NOMO-1 (cell line): ENCODE measurements around the gene DYNAP.

ENCODE experiments used
- DNase-seq, 2 experiments: peaks; one replicate each; lab custom pipeline; 2025; ENCODE audit not compliant: unreplicated experiment in 2 of 2; lab: John Stamatoyannopoulos, UW

DYNAP gene, protein sequence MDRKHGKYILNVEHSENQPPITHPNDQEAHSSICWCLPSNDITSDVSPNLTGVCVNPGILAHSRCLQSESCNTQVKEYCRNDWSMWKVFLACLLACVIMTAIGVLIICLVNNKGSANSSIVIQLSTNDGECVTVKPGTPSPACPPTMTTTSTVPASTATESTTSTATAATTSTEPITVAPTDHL

DNA sequence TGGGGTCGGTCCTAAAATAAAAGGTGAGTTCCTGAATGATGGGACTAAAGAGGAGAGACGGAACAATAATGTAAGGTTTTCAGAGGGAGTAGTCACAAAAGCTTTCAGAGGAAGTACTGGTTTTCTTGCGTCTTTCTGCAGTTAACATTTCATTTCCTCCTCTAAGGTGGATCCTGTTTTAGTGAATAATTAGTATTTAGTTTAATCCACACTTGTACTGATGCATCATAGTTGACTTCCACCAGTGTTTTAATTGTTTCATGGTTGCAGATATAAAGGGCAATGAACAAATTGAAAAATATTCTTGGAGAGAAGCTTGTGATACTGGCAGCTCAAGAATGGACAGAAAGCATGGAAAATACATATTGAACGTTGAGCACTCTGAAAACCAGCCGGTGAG lies at the start of gene DYNAP:
DYNAP (plus strand) TSS at position 301 of the 400 bp plus-strand sequence; CDS start at position 339, 38 bp downstream.
- DNase-seq, result no peak

DNA sequence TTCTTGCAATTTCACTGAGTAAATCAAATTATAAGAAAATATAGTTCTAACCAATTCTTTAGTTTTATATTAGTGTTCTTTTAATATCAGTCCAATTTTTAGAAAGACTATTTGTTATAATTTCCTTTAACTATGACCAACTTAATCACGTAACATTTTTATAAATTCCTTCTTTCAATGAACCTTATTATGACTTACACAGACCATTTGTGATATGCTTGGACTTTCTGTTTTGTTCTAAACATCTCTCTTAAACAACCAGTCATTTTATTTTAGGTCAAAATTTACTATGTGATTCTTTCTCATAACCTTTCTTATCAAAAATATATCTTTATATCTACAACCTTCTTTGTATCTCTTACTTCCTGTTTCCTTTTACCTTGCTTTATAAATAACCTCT lies 39.5 kb upstream of the DYNAP start:
- DNase-seq, result no peak

DNA sequence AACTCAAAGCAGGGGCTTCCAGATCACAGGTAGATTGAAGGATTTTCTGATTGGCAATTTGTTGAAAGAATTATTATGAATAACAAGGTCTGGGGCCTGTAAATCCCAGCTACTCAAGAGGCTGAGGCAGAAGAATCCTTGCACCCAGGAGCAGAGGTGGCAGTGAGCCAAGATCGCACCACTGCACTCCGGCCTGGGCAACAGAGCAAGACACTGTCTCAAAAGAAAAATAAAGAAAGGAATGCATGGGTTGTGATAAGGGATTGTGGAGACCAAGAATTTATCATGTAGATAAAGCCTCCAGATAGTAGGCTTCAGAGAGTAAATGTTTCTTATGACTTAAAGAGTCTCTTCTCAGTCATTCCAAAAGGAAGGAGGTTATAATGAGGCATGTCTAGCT lies 35.8 kb upstream of the DYNAP start:
- no peak for DNase-seq

DNA sequence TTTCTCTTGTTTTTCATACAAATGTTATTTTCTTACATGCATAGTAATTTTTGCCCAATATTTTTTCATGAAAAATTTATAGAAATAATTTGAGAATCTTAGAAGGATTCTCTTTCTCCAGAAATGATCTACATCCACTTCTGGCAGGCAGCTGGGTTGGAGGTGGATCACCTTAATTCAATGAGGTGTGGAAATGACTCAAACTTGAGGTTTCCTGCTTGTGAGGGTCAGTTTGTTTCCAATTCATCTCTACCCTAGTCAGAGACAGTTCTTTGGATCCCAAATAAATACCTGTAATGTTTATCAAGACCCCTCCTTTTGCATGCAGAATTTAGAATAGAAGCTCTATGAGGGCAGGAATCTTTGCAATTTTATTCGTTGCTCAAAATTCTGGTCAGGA lies 35.0 kb upstream of the DYNAP start:
- DNase-seq, result no peak

DNA sequence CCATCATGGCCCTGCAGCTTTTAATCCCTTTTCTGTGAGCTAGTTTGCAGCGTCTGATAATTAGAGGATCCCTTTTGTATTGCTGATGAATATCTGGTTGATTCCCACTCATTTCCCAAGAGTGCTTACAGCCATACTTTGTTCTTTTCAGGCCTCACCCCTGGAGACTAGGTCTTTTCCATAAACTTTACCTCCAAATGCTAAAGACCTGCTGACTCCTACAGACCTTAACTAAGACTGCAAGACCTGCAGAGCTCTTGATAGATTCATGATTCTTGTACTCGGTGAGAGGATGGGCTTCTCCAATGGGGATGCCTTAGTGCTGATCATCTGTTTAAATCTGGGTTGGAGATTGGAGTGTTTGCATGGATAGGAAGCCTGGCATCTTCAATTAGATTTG lies 33.1 kb upstream of the DYNAP start:
- no peak for DNase-seq

DNA sequence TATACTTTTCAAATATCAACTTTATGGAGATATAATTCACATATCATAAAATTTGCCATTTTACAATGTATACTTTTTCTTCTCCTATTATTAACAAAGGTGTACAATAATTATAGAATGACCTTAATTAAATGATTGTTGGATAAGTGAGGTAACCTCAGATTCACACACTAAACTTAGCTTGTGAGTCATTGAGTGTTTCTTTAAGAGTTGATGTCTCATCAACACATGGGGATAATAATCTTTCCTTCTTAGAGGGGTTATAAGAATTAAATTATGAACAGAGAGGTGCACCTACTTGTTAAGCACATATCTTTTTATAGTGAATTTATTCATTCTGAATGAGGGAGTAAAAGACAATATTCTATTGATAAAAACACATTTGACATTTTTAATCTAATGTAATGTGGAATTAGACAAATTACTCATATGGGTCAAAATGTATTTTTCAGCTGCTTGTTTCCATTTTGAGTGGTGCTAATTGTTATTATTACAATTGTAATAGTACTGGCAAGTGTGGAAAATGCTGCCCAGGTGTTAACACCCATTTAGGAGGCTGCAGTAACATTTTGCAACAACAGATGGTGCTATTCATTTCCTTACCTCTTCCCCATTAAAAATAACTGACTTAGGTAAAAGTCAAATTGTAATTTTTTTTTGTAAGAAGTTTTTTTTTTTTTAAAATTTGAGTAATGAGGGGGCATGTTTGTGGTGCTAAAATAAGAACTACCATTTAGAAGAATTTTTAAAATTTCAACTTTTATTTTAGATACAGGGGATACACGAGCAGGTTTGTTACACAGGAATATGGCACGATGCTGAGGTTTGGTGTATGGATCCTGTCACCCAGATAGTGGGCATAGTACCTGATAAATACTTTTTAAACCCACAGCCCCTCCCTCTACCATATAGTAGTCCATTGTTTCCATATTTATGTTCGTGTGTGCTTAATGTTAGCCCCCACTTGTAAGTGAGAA lies 32.1 kb upstream of the DYNAP start:
- no peak for DNase-seq

DNA sequence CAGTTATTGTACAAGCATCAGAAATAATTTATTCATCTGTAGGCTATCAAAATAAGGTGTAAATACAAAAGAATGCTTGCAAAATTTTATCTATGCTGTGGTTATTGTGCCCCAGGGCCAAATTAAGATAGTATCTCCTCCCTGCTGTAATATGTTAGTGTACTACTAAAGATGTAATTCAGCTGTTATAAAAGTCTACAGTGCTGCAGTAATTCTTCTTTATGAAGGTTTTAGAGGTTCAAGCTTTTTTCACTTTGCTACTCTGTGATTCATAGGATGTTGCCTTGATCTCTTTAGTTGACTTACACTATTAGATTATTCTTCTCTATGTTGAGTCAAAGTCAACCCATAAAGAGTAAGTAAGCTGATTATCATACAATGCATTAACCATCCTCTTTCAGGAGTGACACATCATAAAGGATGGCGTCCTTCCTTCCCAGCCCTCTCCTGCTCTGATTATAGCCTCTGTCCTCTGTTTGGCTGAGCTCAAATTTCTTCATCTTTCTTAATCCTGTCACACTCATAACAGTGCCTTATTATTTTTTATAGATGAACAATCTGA lies 29.3 kb upstream of the DYNAP start:
- no peak for DNase-seq

DNA sequence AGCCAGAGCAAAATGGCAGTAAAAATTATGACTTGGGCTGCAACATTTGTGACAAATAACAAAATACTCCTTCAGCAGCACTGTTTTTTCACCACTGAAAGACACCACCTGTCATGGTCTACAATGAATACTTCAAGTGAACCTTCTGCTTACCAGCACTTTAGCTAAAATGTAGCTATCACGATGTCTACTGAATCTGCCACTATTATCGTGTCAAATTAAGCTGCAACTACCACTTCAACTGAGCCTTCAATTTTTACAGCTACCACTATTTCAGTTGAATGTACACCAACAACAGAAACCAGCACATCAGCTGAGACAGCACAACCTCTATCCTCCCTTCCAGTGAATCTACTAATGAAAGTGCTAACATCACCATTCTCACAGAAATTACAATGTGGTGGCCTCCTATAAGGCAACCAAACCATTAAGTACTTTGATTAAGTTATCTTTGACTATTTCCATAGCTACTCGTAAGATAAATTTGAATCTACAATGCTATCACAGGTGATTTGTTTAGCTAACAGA lies 10.8 kb upstream of the DYNAP start:
- no peak for DNase-seq

DNA sequence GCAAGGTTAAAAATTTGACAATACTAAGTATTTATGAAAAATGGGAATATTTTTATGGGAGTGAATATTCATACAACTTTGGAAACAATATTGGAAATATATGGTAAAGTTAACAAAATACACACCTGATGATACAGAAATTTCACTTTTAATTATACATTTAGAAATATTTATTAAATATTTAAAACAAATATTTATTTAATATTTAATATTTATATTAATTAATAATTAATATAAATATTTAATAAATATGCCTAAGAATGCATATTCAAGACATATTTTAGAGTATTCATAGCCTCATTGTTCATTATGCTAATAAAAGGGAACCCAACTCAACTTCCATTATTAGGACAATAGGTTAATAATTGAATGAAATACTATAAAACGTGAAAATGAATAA lies 7.0 kb upstream of the DYNAP start:
- no peak for DNase-seq

DNA sequence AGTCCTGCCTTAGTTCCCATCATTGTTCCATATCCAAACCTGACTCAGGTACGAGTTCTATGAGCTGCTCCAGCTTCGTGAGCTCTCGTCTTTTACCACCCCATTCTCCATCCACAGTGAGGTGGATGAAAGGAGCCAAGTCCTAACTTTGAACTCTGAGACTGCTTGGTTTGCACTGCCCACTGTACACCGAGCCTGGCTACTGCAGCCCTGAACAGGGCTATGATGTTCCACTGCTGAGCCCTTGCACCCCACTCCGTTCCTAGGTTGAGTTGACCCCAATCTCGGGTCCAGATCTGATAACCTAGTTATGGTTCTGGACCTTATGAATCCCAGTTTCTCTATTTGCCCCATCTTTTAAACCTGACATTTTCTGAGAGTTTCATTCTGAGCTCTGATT lies 5.3 kb upstream of the DYNAP start:
- DNase-seq, result no peak

DNA sequence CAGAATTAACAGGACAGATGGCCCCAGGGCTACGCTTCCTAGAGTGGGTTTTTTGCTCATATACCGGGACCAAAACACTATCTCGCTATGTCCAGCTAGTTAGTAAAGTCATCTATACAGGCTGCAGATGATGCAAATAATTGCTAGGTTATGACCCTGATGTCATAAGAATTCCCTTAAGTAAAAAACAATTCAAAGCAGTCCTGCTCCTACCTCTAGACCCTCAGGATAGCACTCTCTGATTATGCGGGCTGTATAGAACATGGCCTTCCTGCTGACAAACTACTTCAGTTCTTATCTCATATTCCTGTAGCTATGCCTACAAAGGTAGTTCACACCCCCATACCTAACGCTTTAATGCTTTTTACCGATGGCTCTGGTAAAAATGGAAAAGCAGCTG lies 13.2 kb downstream of the DYNAP start:
- no peak for DNase-seq

DNA sequence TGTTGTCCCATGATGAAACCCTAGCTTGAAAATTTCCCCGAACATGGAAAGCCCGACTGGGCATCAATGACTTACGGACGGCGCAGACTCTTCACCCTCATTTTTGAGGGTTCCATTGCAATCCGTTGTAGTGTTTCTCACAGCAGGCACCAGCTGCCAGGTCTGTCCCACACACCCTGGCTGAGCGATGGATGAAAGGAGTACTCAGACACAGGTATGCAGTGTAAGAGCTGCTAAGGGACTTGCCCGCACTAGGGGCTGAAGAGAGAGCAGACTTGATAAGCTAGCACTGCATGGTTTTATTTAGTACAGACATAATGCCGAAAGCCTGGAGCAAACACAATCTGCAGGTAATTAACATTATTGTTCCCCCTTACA lies 15.8 kb downstream of the DYNAP start:
- no peak for DNase-seq

DNA sequence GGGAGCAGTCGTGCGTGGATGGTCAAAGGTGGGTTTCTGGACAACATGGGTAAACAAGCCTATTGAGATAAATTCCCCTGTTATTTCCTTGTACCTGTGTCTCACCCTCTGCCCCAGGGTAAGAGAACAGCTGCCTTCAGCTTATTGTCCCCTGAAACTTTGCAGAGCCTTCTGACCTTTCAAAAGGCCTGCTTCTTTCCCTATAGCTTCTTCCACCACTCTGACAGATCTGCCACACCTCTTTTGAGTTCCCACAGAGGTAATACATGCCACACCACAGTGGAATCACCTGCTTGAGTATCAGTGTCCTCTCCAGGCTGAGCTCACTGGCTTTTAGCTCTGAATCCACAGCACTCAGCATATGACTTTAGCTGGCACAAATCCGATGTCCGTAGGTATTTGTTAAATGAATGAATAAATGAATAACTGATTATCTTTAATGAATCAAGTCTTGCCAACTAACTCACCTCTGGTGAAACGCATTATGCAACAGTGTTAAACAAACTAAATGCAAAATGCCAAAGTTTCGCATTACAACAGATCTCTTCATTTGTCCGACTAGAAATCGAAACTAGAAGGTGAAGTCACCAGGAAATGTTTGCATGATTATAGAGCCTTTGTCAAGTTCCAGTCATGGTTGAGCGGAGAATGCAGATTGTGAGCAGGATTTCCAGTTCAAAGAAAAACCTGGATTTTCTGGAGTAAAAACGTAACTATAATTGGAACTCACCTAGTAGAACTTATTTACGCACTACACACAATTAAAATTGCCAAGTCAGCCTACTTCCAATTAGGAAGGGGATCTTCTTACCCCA lies 16.4 kb downstream of the DYNAP start:
- DNase-seq, result peak; percentile 36 to 76

DNA sequence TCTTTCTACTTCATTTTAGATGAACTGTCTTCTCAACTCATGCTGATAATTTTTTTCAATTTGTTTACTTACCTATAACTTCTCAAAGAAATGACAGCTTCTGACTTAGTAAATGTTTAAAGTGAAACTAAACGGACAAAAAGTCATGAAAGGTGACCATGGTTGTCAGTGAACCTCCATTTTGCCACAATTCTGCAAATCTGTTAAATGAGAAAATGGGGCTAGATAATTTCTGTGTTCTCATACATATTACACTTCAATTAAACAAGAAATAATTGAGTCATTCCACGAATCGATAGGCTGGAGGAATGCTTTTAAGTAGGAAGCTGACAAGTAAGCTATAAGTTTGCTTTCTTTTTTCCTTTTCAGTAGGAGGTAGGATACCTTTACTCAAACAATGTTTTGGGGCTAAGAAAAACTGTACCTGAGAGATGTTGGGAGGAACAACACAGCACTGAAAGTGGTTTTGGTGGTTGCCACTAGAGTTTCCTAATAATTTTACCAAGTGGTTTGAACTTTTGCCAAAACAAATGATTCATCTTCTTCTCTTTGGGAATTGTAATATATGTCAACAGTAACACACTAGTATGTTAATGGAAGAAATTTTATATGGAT lies 17.1 kb downstream of the DYNAP start:
- peak in 1 of 2 experiments; percentile 31 for DNase-seq

DNA sequence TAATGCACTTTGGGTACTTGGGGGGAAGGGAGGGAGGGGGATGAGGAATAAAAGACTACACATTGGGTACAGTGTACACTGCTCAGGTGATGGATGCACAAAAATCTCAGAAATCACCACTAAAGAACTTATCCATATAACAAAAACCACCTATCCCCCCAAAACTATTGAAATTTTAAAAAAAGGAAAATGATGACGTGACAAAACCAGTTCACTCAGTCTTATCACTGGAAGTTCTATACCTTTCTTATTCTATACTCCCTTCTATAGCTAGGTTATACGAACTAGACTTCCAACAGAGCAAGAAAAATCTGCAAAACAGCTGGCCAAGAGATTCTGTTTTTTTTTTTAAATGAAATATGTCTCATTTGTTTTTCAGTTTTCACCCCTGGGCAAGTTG lies 20.8 kb downstream of the DYNAP start:
- no peak for DNase-seq

DNA sequence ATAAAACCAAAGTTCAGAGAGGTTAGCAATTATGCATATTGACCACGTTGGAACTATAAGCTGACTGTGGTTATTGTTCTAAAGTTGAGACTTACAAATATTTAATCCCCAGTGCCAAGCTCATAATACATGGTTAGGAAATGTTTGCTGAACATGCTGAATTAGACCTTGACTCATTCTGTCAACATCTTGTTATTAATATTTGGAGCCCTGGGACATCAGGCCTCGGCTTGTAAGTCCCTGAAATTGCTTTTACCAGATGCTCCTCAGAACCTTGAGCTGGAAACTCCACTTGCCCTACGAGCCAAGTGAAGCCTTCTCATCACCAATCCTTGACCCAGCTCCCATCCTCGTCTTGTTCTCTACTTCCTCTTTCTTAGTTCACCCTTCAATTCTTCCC lies 21.2 kb downstream of the DYNAP start:
- no peak for DNase-seq

DNA sequence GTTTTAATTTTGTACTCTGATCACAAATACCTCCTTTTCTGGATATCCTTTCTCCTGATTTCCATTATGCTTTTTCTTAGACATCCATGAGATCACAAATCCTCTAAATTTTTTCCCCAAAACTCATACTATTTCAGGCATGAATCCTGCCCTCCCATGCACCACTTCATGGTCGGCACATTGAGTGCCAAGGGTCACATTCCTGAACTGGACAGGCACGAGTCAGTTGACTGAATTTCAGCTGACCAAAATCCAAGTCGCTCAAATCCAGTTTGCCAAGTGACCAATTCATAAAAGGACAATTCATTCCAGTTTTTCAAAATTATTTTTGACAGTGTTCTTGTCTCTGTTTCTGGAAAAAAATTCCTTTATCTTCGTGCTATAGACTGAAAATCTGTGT lies 22.1 kb downstream of the DYNAP start:
- no peak for DNase-seq

DNA sequence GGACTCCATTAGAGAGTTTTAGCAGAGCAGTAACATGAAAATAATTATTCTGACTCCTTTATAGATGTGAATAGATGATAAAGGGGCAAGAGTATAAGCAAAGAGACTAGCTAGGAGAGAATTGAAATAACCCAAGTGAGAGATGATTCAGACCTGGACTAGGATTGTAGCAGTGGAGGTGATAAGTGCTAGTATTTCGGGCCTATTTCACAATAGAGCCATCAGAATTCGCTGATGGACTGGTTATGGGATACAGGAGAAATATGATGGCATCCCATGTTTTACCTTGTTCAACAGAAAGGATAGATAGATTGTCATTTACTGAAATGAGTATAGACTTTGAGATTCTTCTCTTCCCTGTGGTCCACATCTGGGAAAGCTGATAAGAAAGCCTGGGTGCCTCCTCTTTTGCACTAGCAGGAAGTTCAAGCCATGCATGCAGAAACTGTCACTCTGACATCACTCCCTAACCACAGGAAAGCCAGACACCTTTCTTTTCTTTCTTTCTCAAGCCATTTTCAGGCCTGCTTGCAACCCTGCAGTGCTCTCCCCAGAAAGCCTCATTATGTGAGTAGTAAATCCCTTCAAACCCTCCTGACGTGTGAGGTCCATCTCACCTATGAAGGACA lies 25.3 kb downstream of the DYNAP start:
- no peak for DNase-seq

DNA sequence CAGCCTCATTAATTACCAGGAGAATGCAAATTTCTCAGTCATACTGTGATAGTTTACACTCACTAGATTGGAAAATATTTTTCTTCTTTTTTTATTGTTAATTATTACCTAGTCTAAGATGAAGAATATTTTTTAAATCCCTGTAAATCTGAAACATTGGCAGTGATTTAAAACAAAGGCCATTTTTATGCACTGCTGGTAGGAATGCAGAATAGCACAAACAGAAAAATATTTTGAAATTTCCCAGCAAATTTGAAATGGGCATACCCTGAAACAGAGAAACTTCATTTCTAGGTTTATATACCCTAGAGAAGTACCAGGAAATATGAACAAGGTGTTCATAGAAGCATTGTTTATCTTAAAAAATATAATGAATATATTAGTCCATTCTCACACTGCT lies 31.0 kb downstream of the DYNAP start:
- DNase-seq, result no peak

DNA sequence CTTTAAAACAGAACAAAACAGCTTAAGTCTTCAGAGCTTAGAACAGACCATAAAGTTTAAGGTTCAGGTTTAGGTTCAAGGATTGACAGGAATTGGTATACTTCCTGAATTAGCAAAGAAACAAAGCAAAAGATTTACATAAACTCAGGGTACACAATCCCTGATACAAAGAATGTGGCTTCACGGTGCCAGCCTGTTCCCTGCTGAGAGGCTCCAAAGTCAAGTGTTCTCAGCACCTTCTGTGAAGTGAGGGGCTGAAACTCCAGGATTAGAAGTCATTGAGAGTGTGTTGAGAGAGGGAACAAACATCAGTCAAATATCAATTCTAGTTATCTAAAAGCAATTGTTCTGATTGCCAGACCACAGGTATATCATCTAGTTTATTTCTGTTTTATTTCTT lies 35.7 kb downstream of the DYNAP start:
- no peak for DNase-seq
